Keratinocyte (primary cell): ENCODE measurements around the gene TNFSF15. TPM values are rescaled to one million over a fixed set of nuclear protein-coding genes. Genes with fewer than 3 reads are reported as not detected.

Source experiments
- DNase-seq: peaks from one replicate; pipeline ENCODE4 v3.0.0-alpha.2; 2011; ENCODE audit warnings: low read depth, missing footprints, low spot score
- FAIRE-seq: peaks from 2 replicates; lab custom pipeline; 2011; peaks lifted over from hg19 to GRCh38; lab: Jason Lieb, UNC
- H2AFZ ChIP-seq: 2 replicates; pipeline ENCODE4 v1.6.0; 2012; ENCODE audit warnings: low read length, control low read depth, inconsistent platforms; ENCODE audit not compliant: control insufficient read depth
- H3K27ac ChIP-seq: 2 replicates; pipeline ENCODE4 v1.5.1; 2011; ENCODE audit warnings: low read length; ENCODE audit not compliant: control insufficient read depth, insufficient read depth
- H3K27me3 ChIP-seq: 3 replicates; pipeline ENCODE4 v1.6.0; 2011; ENCODE audit warnings: low read length; ENCODE audit not compliant: control insufficient read depth, insufficient read depth; ENCODE audit errors: extremely low read depth
- H3K36me3 ChIP-seq, 2 experiments: 2 replicates in 1 of 2; 3 replicates in 1 of 2; pipeline ENCODE4 v1.5.1; 2011; ENCODE audit warnings: low read length in 2 of 2, mild to moderate bottlenecking in 1 of 2; ENCODE audit not compliant: control insufficient read depth in 2 of 2, insufficient read depth in 2 of 2; ENCODE audit errors: extremely low read depth in 1 of 2
- H3K4me1 ChIP-seq: 3 replicates; pipeline ENCODE4 v1.5.1; 2011; ENCODE audit warnings: low read length; ENCODE audit not compliant: control insufficient read depth, insufficient read depth; ENCODE audit errors: extremely low read depth
- H3K4me2 ChIP-seq: 3 replicates; pipeline ENCODE4 v1.6.0; 2011; ENCODE audit warnings: low read depth, low read length; ENCODE audit not compliant: control insufficient read depth, insufficient read depth; ENCODE audit errors: extremely low read depth
- H3K4me3 ChIP-seq, 3 experiments: fragments of 200-600 bp in 1 of 3; sonication (generic) in 1 of 3; 2 replicates in 2 of 3; 3 replicates in 1 of 3; pipeline ENCODE4 v1.5.1; 2011 to 2016; ENCODE audit warnings: low read length in 3 of 3, mild to moderate bottlenecking in 3 of 3, control low read depth in 2 of 3, inconsistent platforms in 1 of 3, low read depth in 1 of 3, mixed read lengths in 1 of 3, mixed run types in 1 of 3, moderate library complexity in 1 of 3; ENCODE audit not compliant: control insufficient read depth in 2 of 3, insufficient read depth in 2 of 3; ENCODE audit errors: extremely low read depth in 1 of 3
- H3K79me2 ChIP-seq: 2 replicates; pipeline ENCODE4 v1.6.0; 2012; ENCODE audit warnings: low read length; ENCODE audit not compliant: control insufficient read depth, insufficient read depth
- H3K9ac ChIP-seq: 3 replicates; pipeline ENCODE4 v1.6.0; 2011; ENCODE audit warnings: low read length; ENCODE audit not compliant: control insufficient read depth, insufficient read depth; ENCODE audit errors: extremely low read depth
- H3K9me1 ChIP-seq: 3 replicates; pipeline ENCODE4 v1.6.0; 2011; ENCODE audit warnings: low read length; ENCODE audit not compliant: control insufficient read depth, insufficient read depth; ENCODE audit errors: extremely low read depth
- H3K9me3 ChIP-seq: 2 replicates; pipeline ENCODE4 v1.5.1; 2012; ENCODE audit warnings: low read depth, low read length; ENCODE audit not compliant: control insufficient read depth
- H4K20me1 ChIP-seq: 3 replicates; pipeline ENCODE4 v1.6.0; 2011; ENCODE audit warnings: low read length; ENCODE audit not compliant: control insufficient read depth, insufficient read depth; ENCODE audit errors: extremely low read depth
- EZH2 ChIP-seq: IDR thresholded peaks from one replicate; pipeline ENCODE4 v1.6.1; 2012; ENCODE audit warnings: inconsistent platforms, mild to moderate bottlenecking, low read length, moderate library complexity
- dilution Hi-C: fragments of 300-500 bp; cut with MboI; formaldehyde crosslinking; loops from one replicate; pipeline ENCODE4 v1.7.0; 2020; ENCODE audit warnings: low sequenced_read_pairs; ENCODE audit not compliant: extremely low pct_ligation_motif_present
- polyA plus RNA-seq, 5 experiments: library from polyadenylated mRNA; depleted of rRNA in 3 of 5; stranded (reverse) in 3 of 5; stranded (forward) in 1 of 5; unstranded in 1 of 5; fragments of >200 nt; gene quantifications; 1 replicate in 1 of 5; 2 replicates in 3 of 5; 3 replicates in 1 of 5; pipeline versions ENCODE4 v1.2.1 to v1.2.3, GENCODE V29; 2011 to 2012; ENCODE audit warnings: missing spikeins in 2 of 5, low read depth in 1 of 5, low replicate concordance in 1 of 5
- TF ChIP-seq, protein P1 (sequence below), 3 experiments: IDR thresholded peaks in 1 of 3; conservative IDR thresholded peaks in 1 of 3; optimal IDR thresholded peaks in 1 of 3; 2 replicates in 2 of 3; 3 replicates in 1 of 3; pipeline versions ENCODE3 to v1.5.1; 2011; ENCODE audit warnings: low read length in 3 of 3, mild to moderate bottlenecking in 3 of 3, moderate library complexity in 2 of 3, control low read depth in 1 of 3, inconsistent platforms in 1 of 3; ENCODE audit not compliant: insufficient read depth in 2 of 3; ENCODE audit errors: extremely low read depth in 1 of 3

The TNFSF15 gene
- polyA plus RNA-seq, 1 donor (not counting 4 experiments of a cell fraction or from before 2014, with no cell fraction given), result 1.1 TPM

DNA sequence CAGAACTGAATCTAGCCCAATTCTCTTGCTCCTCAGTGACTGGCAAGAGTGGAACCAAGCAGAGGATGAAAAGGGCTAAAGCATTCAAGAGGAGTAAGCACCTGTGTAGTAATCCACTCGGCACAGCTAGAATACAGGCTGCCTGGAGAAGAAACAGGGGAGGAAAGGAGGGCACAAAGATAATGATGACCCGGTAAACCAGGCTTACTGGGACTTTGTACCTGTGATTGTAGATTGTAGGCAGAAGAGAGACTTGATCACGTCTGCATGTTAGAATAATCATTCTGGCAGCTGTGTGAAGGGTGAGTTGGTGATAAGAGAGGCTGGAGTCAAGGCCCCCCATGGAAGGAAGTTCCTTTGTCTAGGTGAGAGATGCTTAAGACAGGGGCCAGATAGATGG is 20.6 kb upstream of the TNFSF15 start:
- Histone ChIP-seq H3K79me2 (no peaks in the 10 kb centered on the region), H3K9ac (no peak overlapping the region), H2AFZ (no peak overlapping the region), H3K4me1 (no peaks in the 10 kb centered on the region), H3K27ac (no peak overlapping the region), H3K4me2 (no peak overlapping the region), H3K9me3 (no peaks in the 10 kb centered on the region), H3K27me3 (no peaks in the 10 kb centered on the region), H3K4me3 (no peak overlapping the region), H3K9me1 (no peaks in the 10 kb centered on the region), H4K20me1 (no peaks in the 10 kb centered on the region), H3K36me3 (no peaks in the 10 kb centered on the region)
- dilution Hi-C loops, result no loop called here
- DNase-seq (no peak), FAIRE-seq (no peak)
- TF ChIP-seq, protein P1, sequence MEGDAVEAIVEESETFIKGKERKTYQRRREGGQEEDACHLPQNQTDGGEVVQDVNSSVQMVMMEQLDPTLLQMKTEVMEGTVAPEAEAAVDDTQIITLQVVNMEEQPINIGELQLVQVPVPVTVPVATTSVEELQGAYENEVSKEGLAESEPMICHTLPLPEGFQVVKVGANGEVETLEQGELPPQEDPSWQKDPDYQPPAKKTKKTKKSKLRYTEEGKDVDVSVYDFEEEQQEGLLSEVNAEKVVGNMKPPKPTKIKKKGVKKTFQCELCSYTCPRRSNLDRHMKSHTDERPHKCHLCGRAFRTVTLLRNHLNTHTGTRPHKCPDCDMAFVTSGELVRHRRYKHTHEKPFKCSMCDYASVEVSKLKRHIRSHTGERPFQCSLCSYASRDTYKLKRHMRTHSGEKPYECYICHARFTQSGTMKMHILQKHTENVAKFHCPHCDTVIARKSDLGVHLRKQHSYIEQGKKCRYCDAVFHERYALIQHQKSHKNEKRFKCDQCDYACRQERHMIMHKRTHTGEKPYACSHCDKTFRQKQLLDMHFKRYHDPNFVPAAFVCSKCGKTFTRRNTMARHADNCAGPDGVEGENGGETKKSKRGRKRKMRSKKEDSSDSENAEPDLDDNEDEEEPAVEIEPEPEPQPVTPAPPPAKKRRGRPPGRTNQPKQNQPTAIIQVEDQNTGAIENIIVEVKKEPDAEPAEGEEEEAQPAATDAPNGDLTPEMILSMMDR (optimal IDR thresholded peaks at IDR 0.05 in 1 of 3, IDR thresholded peaks at IDR 0.05 in 1 of 3, conservative IDR thresholded peaks at IDR 0.05 in 1 of 3; ENCODE audit: extremely low read depth in 1 of 3, insufficient read depth in 2 of 3, low read length in 3 of 3), result no peak
- TF ChIP-seq EZH2, result no peak

DNA sequence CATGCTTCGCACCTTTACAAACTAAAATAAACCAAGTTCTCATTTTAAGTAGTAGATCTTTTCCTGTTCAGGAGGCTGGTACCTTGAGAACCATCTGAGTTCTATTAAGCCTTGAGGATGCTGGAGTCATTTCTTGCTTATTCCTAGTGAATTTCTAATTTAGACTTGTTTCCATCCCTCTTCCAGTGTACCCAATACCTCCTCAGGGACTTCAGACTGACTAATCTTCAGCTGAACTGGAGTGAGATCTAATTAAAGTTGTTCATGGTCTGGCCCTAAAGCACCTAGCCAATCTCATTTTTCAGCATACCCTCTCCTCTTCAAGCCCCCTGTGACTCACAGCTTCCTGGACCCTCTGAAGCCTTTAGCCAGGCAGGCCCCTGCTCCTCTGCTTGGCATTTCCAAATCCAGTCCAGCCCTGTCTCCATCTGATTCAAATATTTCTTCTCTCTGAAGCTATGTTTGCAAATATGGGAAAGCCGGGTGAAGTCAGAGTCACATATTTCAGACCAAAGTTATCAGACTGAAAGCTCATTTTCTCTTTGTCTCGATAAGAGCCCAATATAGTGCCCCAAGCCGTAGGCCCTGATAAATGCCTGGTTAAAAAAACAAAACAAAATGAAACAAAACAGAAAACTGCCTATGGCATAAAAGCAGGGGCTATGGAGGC is 19.4 kb upstream of the TNFSF15 start:
- dilution Hi-C loops, result no loop called here
- Histone ChIP-seq H3K9ac (no peak overlapping the region), H3K4me3 (no peak overlapping the region), H3K9me1 (no peaks in the 10 kb centered on the region), H3K27me3 (no peaks in the 10 kb centered on the region), H4K20me1 (no peaks in the 10 kb centered on the region), H3K79me2 (no peaks in the 10 kb centered on the region), H3K27ac (no peak overlapping the region), H3K36me3 (no peaks in the 10 kb centered on the region), H2AFZ (no peak overlapping the region), H3K4me2 (no peak overlapping the region), H3K9me3 (no peaks in the 10 kb centered on the region), H3K4me1 (no peaks in the 10 kb centered on the region)
- FAIRE-seq, result no peak
- TF ChIP-seq, protein P1 (optimal IDR thresholded peaks at IDR 0.05 in 1 of 3, IDR thresholded peaks at IDR 0.05 in 1 of 3, conservative IDR thresholded peaks at IDR 0.05 in 1 of 3; ENCODE audit: extremely low read depth in 1 of 3, insufficient read depth in 2 of 3, low read length in 3 of 3), result no peak
- no peak for TF ChIP-seq EZH2
- DNase-seq, result no peak
